ENCODE data around the gene TANGO6. TPM values are rescaled to one million over a fixed set of nuclear protein-coding genes. Genes with fewer than 3 reads are reported as not detected.

Gene TANGO6
- total and polyA plus RNA-seq, 3 donors from 2014 or later, result 23.1 to 41.3 (median 39.4) TPM

GRCh38 chr16:68884861-68885720 lies 41.8 kb downstream of the TANGO6 start:
- TF ChIP-seq POLR2A (IDR thresholded peaks at IDR 0.05), result no peak
- TF ChIP-seq, protein P1, sequence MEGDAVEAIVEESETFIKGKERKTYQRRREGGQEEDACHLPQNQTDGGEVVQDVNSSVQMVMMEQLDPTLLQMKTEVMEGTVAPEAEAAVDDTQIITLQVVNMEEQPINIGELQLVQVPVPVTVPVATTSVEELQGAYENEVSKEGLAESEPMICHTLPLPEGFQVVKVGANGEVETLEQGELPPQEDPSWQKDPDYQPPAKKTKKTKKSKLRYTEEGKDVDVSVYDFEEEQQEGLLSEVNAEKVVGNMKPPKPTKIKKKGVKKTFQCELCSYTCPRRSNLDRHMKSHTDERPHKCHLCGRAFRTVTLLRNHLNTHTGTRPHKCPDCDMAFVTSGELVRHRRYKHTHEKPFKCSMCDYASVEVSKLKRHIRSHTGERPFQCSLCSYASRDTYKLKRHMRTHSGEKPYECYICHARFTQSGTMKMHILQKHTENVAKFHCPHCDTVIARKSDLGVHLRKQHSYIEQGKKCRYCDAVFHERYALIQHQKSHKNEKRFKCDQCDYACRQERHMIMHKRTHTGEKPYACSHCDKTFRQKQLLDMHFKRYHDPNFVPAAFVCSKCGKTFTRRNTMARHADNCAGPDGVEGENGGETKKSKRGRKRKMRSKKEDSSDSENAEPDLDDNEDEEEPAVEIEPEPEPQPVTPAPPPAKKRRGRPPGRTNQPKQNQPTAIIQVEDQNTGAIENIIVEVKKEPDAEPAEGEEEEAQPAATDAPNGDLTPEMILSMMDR (IDR thresholded peaks at IDR 0.05), result no peak
- intact Hi-C loops (cut with DNase I; ENCODE audit: low total_unique reads), result no loop called here
- no peak overlapping the region for H3K4me3 ChIP-seq
- H3K4me1 ChIP-seq, result no peaks in the 10 kb centered on the region
- H3K36me3 ChIP-seq (ENCODE audit: low read depth, missing control alignments), result no peaks in the 10 kb centered on the region
- H3K9me3 ChIP-seq, result no peaks in the 10 kb centered on the region
- 74 to 82% methylated on average over 7 of the region's 7 CpGs for WGBS, 2 donors
- H3K27me3 ChIP-seq, result no peaks in the 10 kb centered on the region
- no peak for DNase-seq
- H3K27ac ChIP-seq, result no peak overlapping the region

- no peak for TF ChIP-seq POLR2A (IDR thresholded peaks at IDR 0.05)
- TF ChIP-seq, protein P1 (IDR thresholded peaks at IDR 0.05), result no peak
- Histone ChIP-seq H3K27ac (no peak overlapping the region), H3K9me3 (no peaks in the 10 kb centered on the region), H3K36me3 (ENCODE audit: low read depth, missing control alignments) (no peaks in the 10 kb centered on the region), H3K4me3 (no peak overlapping the region), H3K27me3 (no peaks in the 10 kb centered on the region), H3K4me1 (no peaks in the 10 kb centered on the region)
- intact Hi-C loops (cut with DNase I; ENCODE audit: low total_unique reads), result no loop called here
- 82 to 93% methylated on average over 1 of the region's 1 CpG for WGBS, 2 donors
- no peak for DNase-seq
Measured at GRCh38 chr16:68887107-68887506, 43.8 kb downstream of the TANGO6 start.

- no peaks in the 10 kb centered on the region for H3K36me3 ChIP-seq (ENCODE audit: low read depth, missing control alignments)
- TF ChIP-seq, protein P1 (IDR thresholded peaks at IDR 0.05), result no peak
- TF ChIP-seq POLR2A (IDR thresholded peaks at IDR 0.05), result no peak
- peak overlapping the region in 1 of 2 donors; percentile 60 for H3K27ac ChIP-seq
- H3K27me3 ChIP-seq, result no peaks in the 10 kb centered on the region
- intact Hi-C loops (cut with DNase I; ENCODE audit: low total_unique reads), result no loop called here
- 58 to 67% methylated on average over 3 of the region's 3 CpGs for WGBS, 2 donors
- H3K4me1 ChIP-seq, result no peaks in the 10 kb centered on the region
- no peaks in the 10 kb centered on the region for H3K9me3 ChIP-seq
- DNase-seq, result no peak
- no peak overlapping the region for H3K4me3 ChIP-seq
Measured at GRCh38 chr16:68889508-68890150, 46.3 kb downstream of the TANGO6 start.

DNA sequence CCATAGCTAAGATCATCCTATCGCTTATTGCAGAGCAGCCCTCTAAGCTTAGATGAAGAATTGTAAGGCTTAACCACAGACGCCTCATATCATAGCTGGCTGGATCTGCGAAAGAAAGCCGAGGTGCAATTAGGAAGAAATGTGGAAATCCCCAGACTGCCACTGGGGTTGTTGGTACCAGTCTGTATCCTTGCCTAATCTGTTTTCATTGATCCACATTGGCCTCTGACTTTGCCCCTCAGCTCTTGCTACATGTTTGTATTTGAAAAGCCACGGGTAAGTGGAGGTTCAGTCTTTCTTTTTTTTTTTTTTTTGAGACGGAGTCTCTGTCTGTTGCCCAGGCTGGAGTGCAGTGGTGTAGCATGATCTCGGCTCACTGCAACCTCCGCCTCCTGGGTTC lies 48.9 kb downstream of the TANGO6 start:
- H3K9me3 ChIP-seq, result no peaks in the 10 kb centered on the region
- H3K4me1 ChIP-seq, result no peaks in the 10 kb centered on the region
- no peak for TF ChIP-seq POLR2A (IDR thresholded peaks at IDR 0.05)
- TF ChIP-seq, protein P1 (IDR thresholded peaks at IDR 0.05), result no peak
- intact Hi-C loops (cut with DNase I; ENCODE audit: low total_unique reads), result no loop called here
- WGBS, 2 donors, result 80 to 95% methylated on average over 8 of the region's 8 CpGs
- DNase-seq, result no peak
- no peak overlapping the region for H3K4me3 ChIP-seq
- no peaks in the 10 kb centered on the region for H3K36me3 ChIP-seq (ENCODE audit: low read depth, missing control alignments)
- no peak overlapping the region for H3K27ac ChIP-seq
- no peaks in the 10 kb centered on the region for H3K27me3 ChIP-seq
